ENCODE data around the gene POLD3. TPM values are rescaled to one million over a fixed set of nuclear protein-coding genes. Genes with fewer than 3 reads are reported as not detected.

POLD3 gene
- polyA plus RNA-seq (2013, experiment 1 of 4) = 53.6 TPM
- 58.1 TPM for polyA plus RNA-seq (2013, experiment 2 of 4)
- polyA plus RNA-seq (2013, experiment 3 of 4) = 39.3 TPM
- polyA plus RNA-seq (2013, experiment 4 of 4) = 41.4 TPM

GRCh38 chr11:74592441-74593362, at the start of gene POLD3:
Gene POLD3, plus strand, starts transcription at chr11:74592582. Its CDS starts 77 bp downstream, at chr11:74592659.
- peak within 1 kb of the TSS; percentile 100 for H3K4me3 ChIP-seq (ENCODE audit: insufficient read depth, low read depth, low read length)
- peak within 1 kb of the TSS; percentile 51 for H3K27ac ChIP-seq (ENCODE audit: insufficient read depth, low read depth, low read length, poor library complexity, severe bottlenecking)
- H3K4me1 ChIP-seq (ENCODE audit: control insufficient read depth, insufficient read depth, low read length) = peaks cover 8% of the 10 kb centered on the region
- H3K9me3 ChIP-seq (ENCODE audit: control insufficient read depth, low read length) = no peaks in the 10 kb centered on the region
- WGBS, 2 experiments = 0 to 1% methylated on average over 63 of the region's 63 CpGs
- no peaks in the 10 kb centered on the region for H3K27me3 ChIP-seq (ENCODE audit: control insufficient read depth, insufficient read depth, low read length, poor library complexity, severe bottlenecking)
- H3K36me3 ChIP-seq (ENCODE audit: control insufficient read depth, insufficient read depth, low read length) = peaks cover 17% of the 10 kb centered on the region

DNA sequence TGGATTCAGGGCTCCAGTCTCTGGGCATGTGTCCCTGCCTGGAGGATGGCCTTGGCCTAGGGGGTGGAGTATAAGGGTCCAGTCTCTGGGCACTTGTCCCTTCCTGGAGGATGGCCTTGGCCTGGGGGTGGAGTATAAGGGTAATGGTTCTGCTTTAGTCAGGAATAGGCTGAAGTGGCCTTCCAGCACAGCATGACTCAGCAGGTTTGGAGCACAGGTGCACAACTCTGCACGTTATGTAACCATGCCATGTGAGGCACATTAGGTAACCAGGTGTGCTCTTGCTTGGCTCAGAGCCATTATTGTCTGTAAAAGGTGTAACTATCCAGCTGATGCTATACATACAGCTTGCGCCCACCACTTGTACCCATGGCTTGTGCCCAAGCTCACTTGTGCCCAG, 48.4 kb upstream of the POLD3 start:
- Histone ChIP-seq H3K27me3 (ENCODE audit: control insufficient read depth, insufficient read depth, low read length, poor library complexity, severe bottlenecking) (no peaks in the 10 kb centered on the region), H3K9me3 (ENCODE audit: control insufficient read depth, low read length) (no peaks in the 10 kb centered on the region), H3K36me3 (ENCODE audit: control insufficient read depth, insufficient read depth, low read length) (no peaks in the 10 kb centered on the region), H3K4me1 (ENCODE audit: control insufficient read depth, insufficient read depth, low read length) (no peaks in the 10 kb centered on the region), H3K27ac (ENCODE audit: insufficient read depth, low read depth, low read length, poor library complexity, severe bottlenecking) (no peak overlapping the region), H3K4me3 (ENCODE audit: insufficient read depth, low read depth, low read length) (no peak overlapping the region)
- WGBS, 2 experiments = 95 to 96% methylated on average over 2 of the region's 2 CpGs

- Histone ChIP-seq H3K4me3 (ENCODE audit: insufficient read depth, low read depth, low read length) (no peak overlapping the region), H3K27ac (ENCODE audit: insufficient read depth, low read depth, low read length, poor library complexity, severe bottlenecking) (no peak overlapping the region), H3K4me1 (ENCODE audit: control insufficient read depth, insufficient read depth, low read length) (no peaks in the 10 kb centered on the region), H3K9me3 (ENCODE audit: control insufficient read depth, low read length) (no peaks in the 10 kb centered on the region), H3K27me3 (ENCODE audit: control insufficient read depth, insufficient read depth, low read length, poor library complexity, severe bottlenecking) (no peaks in the 10 kb centered on the region), H3K36me3 (ENCODE audit: control insufficient read depth, insufficient read depth, low read length) (no peaks in the 10 kb centered on the region)
- 93 to 98% methylated on average over 5 of the region's 5 CpGs for WGBS, 2 experiments
Observed at GRCh38 chr11:74546752-74547151, 45.6 kb upstream of the POLD3 start.

DNA sequence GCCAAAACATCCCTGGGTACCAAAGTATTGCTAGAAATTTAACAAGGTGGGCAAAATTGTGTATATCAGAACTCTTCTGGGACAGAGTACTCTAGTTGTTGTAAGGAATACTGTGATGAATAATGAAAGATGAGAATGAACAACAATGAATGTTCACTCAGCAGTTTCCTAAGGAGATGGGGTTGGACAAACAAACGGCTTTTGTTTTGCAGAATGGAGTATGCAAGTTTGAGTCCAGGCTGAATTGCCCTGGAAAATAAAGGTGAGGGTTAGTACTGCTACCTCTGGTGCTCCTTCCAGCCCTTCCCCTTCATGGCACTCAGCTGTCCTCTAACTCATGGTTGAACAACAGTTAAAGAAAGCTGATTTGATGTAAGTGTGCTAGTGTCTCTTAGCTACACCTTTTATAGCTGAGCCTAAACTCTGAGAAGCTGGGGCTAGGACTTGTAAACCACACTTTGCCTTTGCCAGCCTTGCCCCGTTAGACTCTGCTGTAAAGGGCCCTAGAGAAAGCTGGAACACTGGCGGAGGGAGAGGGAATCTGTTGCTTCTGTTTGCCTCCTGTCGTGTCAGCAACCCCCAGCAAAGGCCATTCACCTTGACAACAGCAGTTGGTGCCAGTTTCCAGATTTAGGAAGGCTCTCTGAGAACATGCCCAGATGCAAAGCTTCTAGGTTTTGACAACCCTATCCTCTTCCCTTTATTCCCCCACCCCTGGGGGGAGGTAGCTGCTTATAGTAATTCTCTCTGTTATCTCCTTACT, 41.2 kb upstream of the POLD3 start:
- no peaks in the 10 kb centered on the region for H3K36me3 ChIP-seq (ENCODE audit: control insufficient read depth, insufficient read depth, low read length)
- 78% methylated on average over 4 of the region's 4 CpGs for WGBS, 2 experiments
- no peaks in the 10 kb centered on the region for H3K4me1 ChIP-seq (ENCODE audit: control insufficient read depth, insufficient read depth, low read length)
- H3K27ac ChIP-seq (ENCODE audit: insufficient read depth, low read depth, low read length, poor library complexity, severe bottlenecking) = no peak overlapping the region
- H3K9me3 ChIP-seq (ENCODE audit: control insufficient read depth, low read length) = no peaks in the 10 kb centered on the region
- H3K4me3 ChIP-seq (ENCODE audit: insufficient read depth, low read depth, low read length) = no peak overlapping the region
- no peaks in the 10 kb centered on the region for H3K27me3 ChIP-seq (ENCODE audit: control insufficient read depth, insufficient read depth, low read length, poor library complexity, severe bottlenecking)

GRCh38 chr11:74551754-74552145, 40.6 kb upstream of the POLD3 start:
- H3K27ac ChIP-seq (ENCODE audit: insufficient read depth, low read depth, low read length, poor library complexity, severe bottlenecking) = no peak overlapping the region
- H3K4me3 ChIP-seq (ENCODE audit: insufficient read depth, low read depth, low read length) = no peak overlapping the region
- no peaks in the 10 kb centered on the region for H3K9me3 ChIP-seq (ENCODE audit: control insufficient read depth, low read length)
- H3K27me3 ChIP-seq (ENCODE audit: control insufficient read depth, insufficient read depth, low read length, poor library complexity, severe bottlenecking) = no peaks in the 10 kb centered on the region
- H3K4me1 ChIP-seq (ENCODE audit: control insufficient read depth, insufficient read depth, low read length) = no peaks in the 10 kb centered on the region
- H3K36me3 ChIP-seq (ENCODE audit: control insufficient read depth, insufficient read depth, low read length) = no peaks in the 10 kb centered on the region

DNA sequence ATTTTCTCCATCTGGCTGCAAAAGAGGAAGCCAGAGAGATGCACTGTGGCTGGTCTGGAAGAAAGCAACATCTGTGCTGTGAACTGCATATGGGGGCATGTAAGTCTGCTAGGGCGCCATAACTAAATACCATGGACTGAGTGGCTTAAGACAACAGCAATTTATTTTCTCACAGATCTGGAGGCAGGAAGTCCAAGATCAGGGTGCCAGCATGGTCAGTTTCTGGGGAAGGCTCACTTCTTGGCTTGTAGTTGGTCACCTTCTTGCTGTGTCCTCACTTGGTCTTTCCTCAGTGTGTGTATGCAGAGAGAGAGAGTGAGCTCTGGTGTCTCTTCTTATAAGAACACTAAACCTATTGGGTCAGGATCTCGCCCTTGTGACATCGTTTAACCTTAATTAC, 34.9 kb upstream of the POLD3 start:
- no peak overlapping the region for H3K4me3 ChIP-seq (ENCODE audit: insufficient read depth, low read depth, low read length)
- no peak overlapping the region for H3K27ac ChIP-seq (ENCODE audit: insufficient read depth, low read depth, low read length, poor library complexity, severe bottlenecking)
- no peaks in the 10 kb centered on the region for H3K36me3 ChIP-seq (ENCODE audit: control insufficient read depth, insufficient read depth, low read length)
- 96 to 98% methylated on average over 3 of the region's 3 CpGs for WGBS, 2 experiments
- no peaks in the 10 kb centered on the region for H3K4me1 ChIP-seq (ENCODE audit: control insufficient read depth, insufficient read depth, low read length)
- no peaks in the 10 kb centered on the region for H3K27me3 ChIP-seq (ENCODE audit: control insufficient read depth, insufficient read depth, low read length, poor library complexity, severe bottlenecking)
- H3K9me3 ChIP-seq (ENCODE audit: control insufficient read depth, low read length) = no peaks in the 10 kb centered on the region

DNA sequence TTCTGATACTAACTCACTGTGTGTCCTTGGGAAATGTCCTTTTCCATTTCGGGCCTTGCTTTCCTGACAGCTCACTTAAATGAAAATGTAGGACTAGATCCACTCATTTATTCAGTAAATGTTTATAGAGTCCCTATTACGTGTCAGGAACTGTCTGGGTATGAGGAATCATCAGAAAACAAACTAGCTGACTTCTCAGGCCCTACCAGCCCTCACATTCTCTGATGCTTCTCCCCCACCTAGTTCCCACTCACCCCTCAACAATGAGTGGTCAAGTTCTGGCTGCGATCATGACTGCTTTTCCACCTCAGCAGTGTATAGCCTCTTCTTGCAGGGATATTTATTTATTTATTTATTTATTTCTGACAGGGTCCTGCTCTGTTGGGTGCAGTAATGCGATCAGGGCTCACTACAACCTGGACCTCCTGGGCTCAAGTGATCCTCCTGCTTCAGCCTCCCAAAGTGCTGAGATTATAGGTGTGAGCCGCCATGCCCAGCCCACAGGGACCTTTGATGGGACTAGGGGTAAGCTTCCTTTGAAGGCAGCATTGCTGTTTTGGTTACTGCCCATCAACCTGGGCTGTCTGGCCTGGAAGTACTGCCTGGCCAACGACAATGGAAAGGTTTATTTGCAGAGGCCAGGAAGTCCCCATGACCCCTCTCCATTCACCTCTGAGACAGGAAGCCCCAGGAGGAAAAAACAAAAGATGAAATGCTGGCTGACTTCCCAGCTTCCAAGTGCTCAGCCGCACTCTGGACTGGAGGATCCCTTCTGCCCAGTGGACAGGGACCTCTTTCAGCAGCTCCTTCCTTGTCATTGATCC, 33.1 kb upstream of the POLD3 start:
- Histone ChIP-seq H3K36me3 (ENCODE audit: control insufficient read depth, insufficient read depth, low read length) (no peaks in the 10 kb centered on the region), H3K4me3 (ENCODE audit: insufficient read depth, low read depth, low read length) (no peak overlapping the region), H3K4me1 (ENCODE audit: control insufficient read depth, insufficient read depth, low read length) (no peaks in the 10 kb centered on the region), H3K27ac (ENCODE audit: insufficient read depth, low read depth, low read length, poor library complexity, severe bottlenecking) (no peak overlapping the region), H3K27me3 (ENCODE audit: control insufficient read depth, insufficient read depth, low read length, poor library complexity, severe bottlenecking) (no peaks in the 10 kb centered on the region), H3K9me3 (ENCODE audit: control insufficient read depth, low read length) (no peaks in the 10 kb centered on the region)
- WGBS, 2 experiments = 88 to 91% methylated on average over 6 to 7 of the region's 7 CpGs

DNA sequence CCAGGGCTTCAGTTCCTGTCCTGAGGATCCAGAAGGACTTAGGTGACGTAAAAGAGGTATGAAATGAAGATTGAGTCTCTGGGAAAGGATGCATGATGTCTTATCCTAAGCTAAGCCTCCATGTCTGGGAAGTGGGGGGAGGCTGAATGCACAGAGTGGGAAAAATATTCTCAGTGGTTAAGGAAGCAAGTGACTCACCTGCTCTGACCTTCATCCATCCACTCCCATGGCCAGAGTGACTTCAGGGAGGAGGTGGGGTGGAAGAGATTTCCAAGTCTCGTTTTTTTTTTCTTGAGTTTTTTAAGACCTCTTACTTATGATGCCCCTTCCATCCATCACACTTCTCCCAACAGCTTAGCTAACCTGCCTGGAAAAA, 32.5 kb upstream of the POLD3 start:
- Histone ChIP-seq H3K27ac (ENCODE audit: insufficient read depth, low read depth, low read length, poor library complexity, severe bottlenecking) (no peak overlapping the region), H3K9me3 (ENCODE audit: control insufficient read depth, low read length) (no peaks in the 10 kb centered on the region)
- WGBS, 2 experiments = 90 to 92% methylated on average over 2 of the region's 2 CpGs

GRCh38 chr11:74566146-74566960, 26.0 kb upstream of the POLD3 start:
- Histone ChIP-seq H3K4me1 (ENCODE audit: control insufficient read depth, insufficient read depth, low read length) (no peaks in the 10 kb centered on the region), H3K9me3 (ENCODE audit: control insufficient read depth, low read length) (no peaks in the 10 kb centered on the region), H3K36me3 (ENCODE audit: control insufficient read depth, insufficient read depth, low read length) (no peaks in the 10 kb centered on the region), H3K4me3 (ENCODE audit: insufficient read depth, low read depth, low read length) (no peak overlapping the region), H3K27me3 (ENCODE audit: control insufficient read depth, insufficient read depth, low read length, poor library complexity, severe bottlenecking) (no peaks in the 10 kb centered on the region), H3K27ac (ENCODE audit: insufficient read depth, low read depth, low read length, poor library complexity, severe bottlenecking) (no peak overlapping the region)
- WGBS, 2 experiments = 91% methylated on average over 5 of the region's 5 CpGs

More for the DNA sequence above, 32.5 kb upstream of the POLD3 start:
- Histone ChIP-seq H3K4me3 (ENCODE audit: insufficient read depth, low read depth, low read length) (no peak overlapping the region), H3K4me1 (ENCODE audit: control insufficient read depth, insufficient read depth, low read length) (no peaks in the 10 kb centered on the region), H3K36me3 (ENCODE audit: control insufficient read depth, insufficient read depth, low read length) (no peaks in the 10 kb centered on the region), H3K27me3 (ENCODE audit: control insufficient read depth, insufficient read depth, low read length, poor library complexity, severe bottlenecking) (no peaks in the 10 kb centered on the region)

Measured in ectodermal cell (in vitro differentiated cells).